GM18868 (cell line): ENCODE data around the gene P4HTM.

Source experiments
- ATAC-seq: cut with Tn5 transposase; IDR thresholded peaks from one replicate; pipeline ENCODE4 v1.9.1; 2021; ENCODE audit warnings: mild to moderate bottlenecking, moderate library complexity; ENCODE audit not compliant: unreplicated experiment

Gene P4HTM, protein sequence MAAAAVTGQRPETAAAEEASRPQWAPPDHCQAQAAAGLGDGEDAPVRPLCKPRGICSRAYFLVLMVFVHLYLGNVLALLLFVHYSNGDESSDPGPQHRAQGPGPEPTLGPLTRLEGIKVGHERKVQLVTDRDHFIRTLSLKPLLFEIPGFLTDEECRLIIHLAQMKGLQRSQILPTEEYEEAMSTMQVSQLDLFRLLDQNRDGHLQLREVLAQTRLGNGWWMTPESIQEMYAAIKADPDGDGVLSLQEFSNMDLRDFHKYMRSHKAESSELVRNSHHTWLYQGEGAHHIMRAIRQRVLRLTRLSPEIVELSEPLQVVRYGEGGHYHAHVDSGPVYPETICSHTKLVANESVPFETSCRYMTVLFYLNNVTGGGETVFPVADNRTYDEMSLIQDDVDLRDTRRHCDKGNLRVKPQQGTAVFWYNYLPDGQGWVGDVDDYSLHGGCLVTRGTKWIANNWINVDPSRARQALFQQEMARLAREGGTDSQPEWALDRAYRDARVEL

DNA sequence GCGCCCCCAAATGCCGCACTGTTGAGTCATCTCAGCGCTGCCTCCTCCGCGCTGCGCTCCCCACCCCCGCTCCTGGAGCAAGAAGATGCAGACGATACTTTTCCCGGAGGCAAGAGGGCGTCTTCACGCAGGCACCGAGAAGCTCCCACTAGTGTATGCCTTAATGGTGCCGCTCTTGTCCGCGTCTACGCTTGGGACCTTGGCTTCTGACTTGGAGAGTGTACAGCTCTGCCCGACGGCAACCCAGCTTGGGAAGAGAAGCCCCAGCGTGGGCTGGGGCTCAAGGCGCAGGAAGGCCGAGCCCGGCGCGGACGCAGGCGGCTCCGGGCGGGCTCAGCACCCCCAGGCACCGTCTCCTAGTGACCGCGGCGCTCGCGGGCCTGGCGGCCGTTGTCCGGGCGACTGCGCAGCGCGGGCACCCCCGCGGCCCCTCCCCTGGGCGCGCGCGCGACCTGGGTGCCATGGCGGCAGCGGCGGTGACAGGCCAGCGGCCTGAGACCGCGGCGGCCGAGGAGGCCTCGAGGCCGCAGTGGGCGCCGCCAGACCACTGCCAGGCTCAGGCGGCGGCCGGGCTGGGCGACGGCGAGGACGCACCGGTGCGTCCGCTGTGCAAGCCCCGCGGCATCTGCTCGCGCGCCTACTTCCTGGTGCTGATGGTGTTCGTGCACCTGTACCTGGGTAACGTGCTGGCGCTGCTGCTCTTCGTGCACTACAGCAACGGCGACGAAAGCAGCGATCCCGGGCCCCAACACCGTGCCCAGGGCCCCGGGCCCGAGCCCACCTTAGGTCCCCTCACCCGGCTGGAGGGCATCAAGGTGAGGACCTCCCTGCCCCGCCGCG lies at the start of gene P4HTM:
Gene P4HTM, plus strand, starts transcription at position 446 of the 840 bp plus-strand sequence. Its CDS starts 16 bp downstream, at position 462.
- ATAC-seq = peak; percentile 59

DNA sequence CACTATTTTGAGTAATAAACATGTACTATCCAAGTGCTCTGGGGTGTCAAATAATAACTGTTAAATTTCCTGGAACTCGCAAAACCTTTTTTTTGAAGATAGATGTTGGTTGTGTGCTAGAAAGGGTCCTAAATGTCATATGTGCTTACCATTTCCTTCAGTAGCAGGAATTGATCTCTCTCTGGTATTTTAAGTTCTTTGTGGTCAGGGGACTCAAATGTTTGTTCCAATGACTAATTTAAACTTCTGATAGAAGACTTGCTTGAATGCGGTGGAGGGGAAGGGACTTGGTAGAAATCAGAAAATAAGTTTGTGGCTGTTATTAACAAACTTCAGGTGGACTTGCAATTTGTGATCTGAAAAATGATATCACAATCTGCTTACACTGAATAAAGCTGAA lies 44.6 kb upstream of the P4HTM start:
- no peak for ATAC-seq

DNA sequence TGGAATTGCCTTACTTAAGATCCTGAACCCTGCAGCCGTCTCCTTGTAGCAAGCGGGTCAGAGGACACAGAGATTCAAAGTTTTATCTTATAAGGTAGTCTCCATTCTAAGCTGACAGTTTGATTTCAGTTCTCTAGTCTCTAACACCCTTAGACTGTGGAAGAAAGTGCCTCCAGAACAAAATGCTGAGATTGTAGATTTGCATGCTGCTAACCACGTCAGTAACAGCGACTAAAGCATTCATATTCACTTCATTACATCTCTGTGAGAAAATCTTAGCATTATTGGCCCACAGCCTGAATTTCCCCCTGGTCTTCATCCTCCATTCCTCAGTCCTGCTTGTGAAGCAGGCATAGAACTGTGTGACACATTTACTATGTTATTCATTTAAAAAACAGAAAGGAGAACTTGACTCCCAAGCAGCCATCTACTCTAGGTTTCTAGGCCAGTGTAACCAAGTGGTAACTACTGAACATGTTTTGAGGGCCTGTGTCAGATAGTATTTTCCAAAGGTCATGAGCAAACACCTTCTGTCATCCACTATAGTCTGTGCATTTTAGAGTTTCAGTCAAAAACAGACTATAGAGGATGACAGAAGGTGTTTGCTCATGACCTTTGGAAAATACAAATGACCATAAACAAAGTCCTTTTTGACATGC lies 44.0 kb upstream of the P4HTM start:
- ATAC-seq = no peak

DNA sequence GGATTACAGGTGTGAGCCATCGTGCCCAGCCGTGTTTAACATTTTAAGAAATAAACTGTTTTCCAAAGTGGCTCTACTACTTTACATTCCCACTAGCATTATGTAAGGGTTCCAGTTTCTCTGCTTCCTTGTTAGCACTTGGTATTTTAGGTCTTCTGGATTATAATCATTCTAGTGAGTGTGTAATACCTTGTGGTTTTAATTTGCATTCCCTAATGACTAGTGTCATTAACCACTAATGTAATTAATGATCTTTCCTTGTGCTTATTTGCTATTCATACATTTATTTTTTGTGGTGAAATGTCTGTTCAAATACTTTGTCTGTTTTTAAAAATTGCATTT lies 40.7 kb upstream of the P4HTM start:
- ATAC-seq = no peak

DNA sequence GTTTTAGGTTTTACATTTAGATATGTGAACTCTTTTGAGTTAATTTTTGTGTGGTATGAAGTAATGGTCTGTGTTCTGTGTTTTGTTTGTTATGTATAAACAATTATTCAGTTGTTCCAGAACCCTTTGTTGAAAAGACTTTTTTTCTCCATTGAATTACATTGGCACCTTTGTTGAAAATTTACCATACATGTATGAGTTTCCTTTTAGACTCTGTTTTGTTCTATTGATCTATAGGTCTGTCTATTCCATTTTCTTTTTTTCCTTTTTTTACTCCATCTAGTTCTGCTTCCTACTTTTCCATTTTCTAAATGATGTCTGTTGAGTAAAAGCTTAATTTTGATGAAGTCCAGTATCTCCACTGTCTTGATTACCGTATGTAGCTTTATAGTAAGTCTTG lies 40.0 kb upstream of the P4HTM start:
- ATAC-seq = no peak

DNA sequence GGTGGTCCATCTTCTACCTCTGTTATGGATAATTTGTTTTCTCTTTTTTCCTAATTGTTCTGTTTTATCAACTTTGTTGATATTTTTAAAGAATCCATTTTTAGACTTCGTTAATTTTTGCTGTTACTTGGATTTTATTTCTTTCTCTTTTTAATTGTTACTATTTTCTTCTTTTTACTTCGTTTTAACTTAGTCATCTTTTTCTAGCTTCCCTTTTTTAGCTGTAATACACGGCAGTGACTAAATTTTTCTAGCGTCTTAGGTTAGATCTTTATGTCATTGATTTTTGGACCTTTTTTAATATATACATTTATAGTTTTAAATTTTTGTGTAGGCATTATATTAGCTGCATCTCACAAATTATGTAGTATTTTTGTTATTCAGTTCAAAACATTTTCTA lies 38.3 kb upstream of the P4HTM start:
- ATAC-seq = no peak

DNA sequence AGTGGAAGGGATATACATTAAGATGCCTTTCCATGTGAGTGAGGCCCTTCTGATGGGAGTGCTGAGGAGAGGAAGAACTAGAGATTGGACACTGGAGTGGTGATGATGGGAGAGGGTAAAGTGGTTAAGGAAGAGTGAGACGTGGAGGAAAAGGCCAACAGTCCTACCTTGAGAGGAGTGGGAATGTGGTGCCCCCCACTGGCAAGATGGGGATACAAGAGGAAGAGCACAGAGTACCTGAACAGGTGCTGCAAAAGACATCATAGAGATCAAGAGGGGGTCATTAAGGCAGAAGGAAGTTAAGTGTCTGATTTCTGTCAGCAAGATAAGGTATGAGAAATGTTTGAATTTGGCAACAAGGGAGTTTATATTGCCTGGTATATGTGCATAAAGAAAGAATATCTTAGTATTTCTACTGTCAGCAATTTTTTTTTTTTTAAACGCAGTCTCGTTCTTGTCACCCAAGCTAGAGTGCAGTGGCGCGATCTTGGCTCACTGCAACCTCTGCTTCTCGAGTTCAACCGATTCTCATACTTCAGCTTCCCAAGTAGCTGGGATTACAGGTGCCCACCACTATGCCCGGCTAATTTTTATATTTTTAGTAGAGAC lies 37.4 kb upstream of the P4HTM start:
- ATAC-seq = no peak

DNA sequence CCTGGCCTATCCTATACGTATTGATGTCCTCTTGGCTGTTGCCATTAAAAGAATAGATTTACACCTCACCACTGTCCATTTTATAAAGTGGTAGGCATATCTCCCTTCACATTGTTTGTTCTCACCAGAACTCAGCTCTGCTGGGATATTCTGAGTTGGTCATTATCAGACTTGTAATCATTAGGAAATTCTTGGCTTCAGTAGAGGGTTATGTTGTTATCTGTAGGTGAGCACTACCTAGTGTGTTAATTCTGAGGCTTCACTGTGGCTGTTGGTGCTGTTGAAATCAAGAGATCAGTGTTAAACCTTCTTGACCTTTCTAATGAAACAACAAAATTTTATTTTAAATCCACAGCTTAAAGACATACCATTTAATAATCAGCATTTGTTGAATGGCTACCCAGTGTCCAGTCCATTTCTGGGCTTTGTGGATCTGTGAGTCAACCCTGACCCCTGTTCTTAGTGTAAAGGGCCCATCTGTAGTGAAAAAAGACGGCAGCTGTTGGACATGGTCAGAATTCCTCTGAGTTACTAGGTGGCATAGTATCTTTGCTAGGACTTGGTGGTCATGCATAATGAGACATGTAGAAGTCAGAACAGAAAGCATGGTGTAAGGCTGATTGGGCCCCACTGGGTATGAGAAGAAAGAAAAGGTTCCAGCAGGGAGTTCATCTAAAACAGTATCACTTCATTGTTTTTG lies 32.9 kb upstream of the P4HTM start:
- no peak for ATAC-seq

DNA sequence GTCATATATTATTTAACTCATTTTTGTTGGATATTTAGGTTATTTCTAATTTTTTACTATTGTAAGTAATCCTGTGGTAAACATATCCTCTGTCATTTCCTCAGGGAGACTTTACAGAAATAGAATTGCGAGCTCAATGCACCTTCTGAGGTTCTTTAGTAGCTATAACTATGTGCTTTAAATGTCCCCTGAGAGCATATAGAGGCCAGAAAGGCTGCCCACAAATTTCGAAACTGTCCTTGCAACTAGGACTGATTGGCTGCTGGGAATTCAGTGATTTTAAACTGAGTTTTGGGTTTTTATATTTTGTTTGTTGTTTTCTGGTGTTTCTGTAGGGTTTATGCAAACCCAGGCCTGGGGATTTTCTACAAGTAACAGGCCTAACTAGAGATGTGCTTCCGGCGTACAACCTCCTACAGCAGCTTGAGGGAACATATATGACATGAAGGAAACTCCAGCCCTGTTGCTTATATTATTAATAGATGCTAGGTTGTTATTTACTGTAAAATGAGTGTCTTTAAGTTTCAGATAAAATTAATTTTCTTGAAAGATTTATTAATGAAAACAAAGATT lies 29.1 kb upstream of the P4HTM start:
- no peak for ATAC-seq

DNA sequence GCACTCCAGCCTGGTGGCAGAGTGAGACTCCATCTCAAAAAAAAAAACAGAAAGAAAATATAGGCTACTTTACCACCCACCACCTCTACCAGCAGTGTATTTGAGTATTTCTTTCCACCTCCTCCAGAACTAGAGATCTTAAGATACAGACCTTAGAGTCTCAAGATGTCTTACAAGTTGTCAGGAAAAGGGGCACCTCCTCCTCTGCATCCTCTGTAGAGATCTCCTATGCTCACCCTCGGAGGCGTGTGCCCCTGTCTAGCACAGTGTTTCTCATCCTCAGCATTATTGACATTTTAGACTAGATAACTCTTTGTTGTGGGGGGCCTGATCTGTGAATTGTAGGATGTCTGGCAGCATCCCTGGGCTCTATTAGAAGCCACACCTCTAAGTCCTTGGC lies 27.7 kb upstream of the P4HTM start:
- no peak for ATAC-seq

DNA sequence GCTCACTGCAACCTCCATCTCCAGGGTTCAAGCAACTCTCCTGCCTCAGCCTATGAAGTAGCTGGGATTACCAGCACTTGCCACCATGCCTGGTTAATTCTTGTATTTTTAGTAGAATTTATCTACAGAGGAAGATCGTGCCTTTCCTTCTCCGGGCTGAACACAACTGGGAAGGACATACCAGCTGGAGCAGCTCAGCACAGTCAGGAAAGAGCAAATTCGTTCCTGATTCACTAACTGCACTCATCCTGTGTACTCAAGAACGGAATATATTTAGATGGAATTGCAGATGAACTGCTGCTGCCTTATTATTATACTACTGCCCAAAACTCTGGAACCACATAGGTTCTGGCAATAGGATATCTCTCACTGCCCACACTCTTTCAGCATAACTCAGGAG lies 27.1 kb upstream of the P4HTM start:
- ATAC-seq = no peak

DNA sequence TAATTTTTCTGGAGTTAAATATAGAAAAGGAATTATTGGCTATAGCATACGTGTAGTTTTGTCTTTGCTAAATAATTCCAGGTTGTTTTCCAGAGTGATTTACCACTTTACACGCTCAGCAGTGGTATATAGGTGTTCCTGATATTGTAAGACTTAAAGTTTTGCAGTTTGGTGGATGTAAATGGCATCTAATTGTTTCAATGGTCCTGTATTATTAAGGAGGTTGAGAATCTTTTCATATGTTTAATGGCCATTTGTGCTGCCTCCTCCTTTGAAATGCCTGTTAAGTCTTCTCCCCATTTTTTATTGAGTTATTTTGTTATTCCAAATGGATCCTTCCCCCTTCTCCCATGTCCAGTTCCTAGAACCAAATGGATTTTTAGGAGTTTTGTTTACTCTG lies 26.4 kb upstream of the P4HTM start:
- ATAC-seq = no peak

DNA sequence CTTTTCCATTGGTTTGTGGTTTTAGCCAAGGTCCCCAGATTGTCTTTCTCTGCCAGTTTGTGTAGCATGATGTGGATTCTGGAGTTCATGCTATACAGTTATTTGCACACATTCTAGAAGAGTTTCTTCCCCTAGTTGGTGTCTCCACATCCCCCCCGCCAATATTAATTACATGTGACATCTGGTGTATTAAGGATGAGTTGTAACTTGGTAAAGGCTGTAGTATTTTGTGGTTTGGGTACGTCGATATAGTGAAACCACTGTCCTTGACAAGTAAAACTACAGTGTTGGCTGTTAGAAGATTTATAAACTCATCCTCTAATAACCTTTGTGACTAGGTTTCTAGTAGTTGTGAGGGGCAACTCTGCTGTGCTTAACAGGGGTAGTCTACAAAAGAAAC lies 23.7 kb upstream of the P4HTM start:
- no peak for ATAC-seq

DNA sequence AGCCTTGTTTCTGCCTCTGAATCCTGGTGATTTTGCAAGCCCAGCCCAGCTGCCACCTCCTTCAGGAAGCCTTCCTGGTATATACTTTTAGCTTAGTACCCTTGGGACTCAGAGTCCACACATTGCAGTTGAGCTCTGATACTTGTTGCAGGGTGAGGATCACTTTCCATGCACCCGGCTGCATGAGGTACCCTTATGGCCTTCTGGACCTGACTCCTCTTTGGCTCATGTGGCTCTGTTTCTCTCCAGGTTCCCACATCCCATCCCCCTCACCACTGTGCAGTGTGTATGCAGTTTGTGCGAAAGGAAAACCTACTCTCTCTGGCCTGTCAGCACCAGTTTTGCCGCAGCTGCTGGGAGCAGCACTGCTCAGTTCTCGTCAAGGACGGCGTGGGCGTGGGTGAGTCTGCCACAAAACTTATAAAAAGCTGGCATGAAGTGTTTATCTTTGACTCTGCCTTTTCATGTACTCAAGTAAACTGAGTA lies 23.1 kb upstream of the P4HTM start:
- no peak for ATAC-seq

DNA sequence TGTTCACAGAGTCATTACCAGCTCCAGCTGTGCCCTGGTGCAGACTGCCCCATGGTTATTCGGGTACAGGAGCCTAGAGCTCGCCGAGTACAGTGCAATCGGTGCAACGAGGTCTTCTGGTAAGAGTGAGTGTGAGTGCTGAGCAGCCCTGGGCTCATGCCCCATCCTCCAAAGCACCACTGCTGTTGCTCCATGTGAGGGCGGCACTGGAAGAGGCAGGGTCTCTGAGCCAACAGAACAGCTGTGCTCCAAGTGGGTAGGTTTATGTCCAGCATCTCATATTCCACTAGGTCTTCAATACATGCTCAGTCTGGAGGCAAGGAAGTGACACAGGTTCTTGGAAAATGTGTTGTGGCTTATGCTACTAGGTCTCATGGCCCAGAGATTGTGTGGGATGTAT lies 19.5 kb upstream of the P4HTM start:
- no peak for ATAC-seq

DNA sequence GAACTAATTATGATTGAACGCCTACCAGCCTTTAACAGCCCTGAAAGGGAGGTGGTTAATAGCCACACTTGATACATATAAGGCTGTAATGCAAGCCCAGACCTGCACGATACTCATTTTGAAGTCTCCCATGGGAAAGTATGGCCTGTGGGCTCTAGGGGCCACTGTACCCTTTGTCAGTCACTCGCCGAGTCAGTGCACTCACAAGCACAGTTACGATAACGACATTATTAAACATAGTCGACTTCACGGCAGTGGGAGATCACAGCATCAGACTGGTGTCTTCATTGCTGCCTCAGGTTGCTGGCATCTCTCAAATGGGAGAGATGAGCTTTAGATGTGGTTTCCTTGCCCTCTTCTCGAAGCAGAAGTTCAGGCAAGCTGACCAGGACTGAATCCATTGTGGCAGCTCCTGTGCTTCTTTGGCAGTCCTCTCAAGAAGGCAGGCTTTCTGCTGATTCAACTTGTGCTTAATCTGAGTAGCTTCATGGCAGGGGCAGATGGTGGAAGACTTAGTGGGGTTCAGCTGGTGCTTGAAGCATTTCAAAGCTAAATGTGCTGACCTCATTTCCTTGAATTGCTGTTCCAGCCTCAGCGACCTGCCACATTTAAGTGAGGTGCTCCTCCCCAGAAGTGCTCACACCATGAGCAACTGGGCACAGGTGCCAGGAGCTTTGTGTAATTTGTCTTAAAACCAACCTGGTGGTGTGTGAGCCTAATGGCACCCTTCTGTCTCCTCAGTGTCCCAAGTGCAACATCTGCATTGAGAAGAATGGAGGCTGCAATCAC lies 15.8 kb upstream of the P4HTM start:
- ATAC-seq = no peak

DNA sequence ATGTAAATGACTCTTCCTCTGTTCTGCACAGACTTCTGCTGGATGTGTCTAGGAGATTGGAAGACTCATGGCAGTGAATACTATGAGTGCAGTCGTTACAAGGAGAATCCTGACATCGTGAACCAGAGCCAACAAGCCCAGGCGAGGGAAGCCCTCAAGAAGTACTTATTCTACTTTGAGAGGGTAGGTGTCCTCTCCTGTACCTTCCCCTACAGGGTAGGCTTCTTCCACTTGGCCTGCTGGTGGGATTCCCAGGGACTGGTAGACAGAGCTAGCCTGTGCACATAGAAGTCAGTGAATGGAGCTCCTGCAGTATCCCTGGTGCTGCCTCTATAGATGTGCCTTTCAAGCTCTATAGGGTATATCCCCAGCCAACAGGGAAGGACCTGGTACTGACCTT lies 10.6 kb upstream of the P4HTM start:
- no peak for ATAC-seq

DNA sequence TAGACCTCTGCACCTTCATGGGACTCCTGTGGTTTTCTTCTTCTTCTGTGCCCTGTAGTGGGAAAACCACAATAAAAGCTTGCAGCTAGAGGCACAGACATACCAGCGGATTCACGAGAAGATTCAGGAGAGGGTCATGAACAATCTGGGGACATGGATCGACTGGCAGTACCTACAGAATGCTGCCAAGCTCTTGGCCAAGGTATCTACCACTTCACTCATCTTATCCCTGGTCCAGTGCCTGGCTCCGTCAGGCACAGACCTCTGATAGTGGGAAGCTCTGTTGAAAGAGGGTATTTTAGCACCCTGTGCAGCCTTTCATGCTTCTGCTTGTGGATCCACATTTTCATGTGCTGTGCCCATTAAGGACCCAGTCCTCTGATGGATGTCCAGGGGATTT lies 9.7 kb upstream of the P4HTM start:
- no peak for ATAC-seq

DNA sequence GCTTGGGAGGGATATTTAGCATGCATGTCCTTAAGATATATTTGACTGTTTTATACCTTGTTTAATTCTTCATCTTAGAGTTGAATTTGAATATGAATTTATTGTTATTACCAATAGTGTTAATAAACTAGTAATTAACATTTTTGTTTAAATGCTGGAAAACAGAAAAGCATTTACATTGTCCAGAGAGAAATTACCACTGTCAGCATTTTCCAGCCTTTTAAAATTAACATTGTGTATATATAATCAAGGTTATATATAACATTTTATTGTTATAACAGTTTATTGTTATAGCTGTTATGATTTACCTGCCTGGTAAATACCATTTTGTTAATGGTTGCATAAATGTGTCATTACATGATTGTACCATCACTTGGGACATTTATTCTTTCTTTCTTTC lies 8.0 kb upstream of the P4HTM start:
- no peak for ATAC-seq
